B cell (primary cell): ENCODE results near the gene ZBTB16. TPM values are rescaled to one million over a fixed set of nuclear protein-coding genes. Genes with fewer than 3 reads are reported as not detected.

Source experiments
- ATAC-seq: fragments of 200-7000 bp; cut with Tn5 transposase; one replicate; pipeline ENCODE4 v1.10.0; 2021; ENCODE audit warnings: low read depth, mild to moderate bottlenecking, moderate number of reproducible peaks, moderate library complexity
- CTCF ChIA-PET: fragments of 350-600 bp; sonication (Branson Sonifier 250); formaldehyde crosslinking; loops from one replicate; lab custom pipeline; 2021; ENCODE audit warnings: antibody characterized with exemption, inconsistent platforms; lab: Charles Lee
- POLR2A ChIA-PET: fragments of 350-600 bp; sonication (Branson Sonifier 250); formaldehyde crosslinking; loops from one replicate; lab custom pipeline; 2021; ENCODE audit warnings: antibody characterized with exemption; lab: Charles Lee
- DNase-seq: peaks from one replicate; pipeline ENCODE4 v3.0.0; 2013
- H2AFZ ChIP-seq: 2 replicates; pipeline ENCODE4 v1.6.1; 2012; ENCODE audit warnings: mild to moderate bottlenecking, low read depth, low read length; ENCODE audit not compliant: insufficient read depth, poor library complexity, severe bottlenecking
- H3K27ac ChIP-seq, 2 donors: 1 replicate in 1 of 2; 2 replicates in 1 of 2; pipeline ENCODE4 v1.5.1; 2012 to 2013; ENCODE audit warnings: low read length in 2 of 2, mild to moderate bottlenecking in 2 of 2, moderate library complexity in 1 of 2
- H3K27me3 ChIP-seq, 4 experiments: fragments of 200-600 bp in 1 of 4; sonication (generic) in 1 of 4; replicated peaks in 1 of 4; 1 replicate in 2 of 4; 2 replicates in 2 of 4; pipeline versions ENCODE4 v1.6.1 to v1.7.0; 2013 to 2016; ENCODE audit warnings: low read length in 3 of 4, mild to moderate bottlenecking in 2 of 4, mixed read lengths in 1 of 4, moderate library complexity in 1 of 4; ENCODE audit not compliant: insufficient read depth in 4 of 4, control insufficient read depth in 3 of 4; ENCODE audit errors: control extremely low read depth in 1 of 4
- H3K36me3 ChIP-seq, 2 experiments: replicated peaks in 1 of 2; 1 replicate in 1 of 2; 2 replicates in 1 of 2; pipeline versions ENCODE4 v1.6.1 to v1.7.1; 2013; ENCODE audit warnings: low read length in 1 of 2; ENCODE audit not compliant: insufficient read depth in 2 of 2, control insufficient read depth in 1 of 2; ENCODE audit errors: control extremely low read depth in 1 of 2, extremely low read depth in 1 of 2
- H3K4me1 ChIP-seq, 2 donors: fragments of 200-600 bp in 1 of 2; sonication (generic) in 1 of 2; 1 replicate in 1 of 2; 2 replicates in 1 of 2; pipeline versions ENCODE4 v1.5.1 to v1.6.1; 2013 to 2017; ENCODE audit warnings: low read length in 2 of 2; ENCODE audit not compliant: control insufficient read depth in 2 of 2, insufficient read depth in 2 of 2
- H3K4me2 ChIP-seq: replicated peaks from 2 replicates; pipeline ENCODE3; 2012; ENCODE audit warnings: mild to moderate bottlenecking, low read depth, low read length; ENCODE audit not compliant: poor library complexity, severe bottlenecking
- H3K4me3 ChIP-seq, 5 experiments: fragments of 200-600 bp in 1 of 5; sonication (generic) in 1 of 5; 1 replicate in 3 of 5; 2 replicates in 2 of 5; pipeline versions ENCODE4 v1.5.1 to v1.7.0; 2011 to 2016; ENCODE audit warnings: low read length in 4 of 5, mild to moderate bottlenecking in 4 of 5, low read depth in 2 of 5, control low read depth in 1 of 5, moderate library complexity in 1 of 5; ENCODE audit not compliant: insufficient read depth in 1 of 5; ENCODE audit errors: control extremely low read depth in 1 of 5, extremely low read depth in 1 of 5
- H3K79me2 ChIP-seq: fragments of 200-600 bp; sonication (generic); one replicate; pipeline ENCODE4 v1.6.0; 2016; ENCODE audit warnings: low read length; ENCODE audit not compliant: control insufficient read depth, insufficient read depth
- H3K9ac ChIP-seq: fragments of 200-600 bp; sonication (generic); 2 replicates; pipeline ENCODE4 v1.6.1; 2017; ENCODE audit warnings: mild to moderate bottlenecking, low read length, moderate library complexity
- H3K9me3 ChIP-seq, 3 donors: one replicate each; pipeline versions ENCODE4 v1.6.1 to v1.7.1; 2013; ENCODE audit warnings: low read length in 2 of 3; ENCODE audit not compliant: control insufficient read depth in 2 of 3, insufficient read depth in 1 of 3; ENCODE audit errors: control extremely low read depth in 1 of 3
- H4K20me1 ChIP-seq: 2 replicates; pipeline ENCODE4 v1.6.0; 2012; ENCODE audit warnings: mild to moderate bottlenecking, low read length; ENCODE audit not compliant: insufficient read depth, control insufficient read depth, poor library complexity, severe bottlenecking
- H3K27ac Mint-ChIP-seq: one replicate; pipeline ENCODE4 v1.8.0; 2021; ENCODE audit warnings: mixed read lengths
- H3K27me3 Mint-ChIP-seq: one replicate; pipeline ENCODE4 v1.8.0; 2021; ENCODE audit warnings: mixed read lengths
- H3K4me1 Mint-ChIP-seq: one replicate; pipeline ENCODE4 v1.8.0; 2021; ENCODE audit warnings: mixed read lengths
- H3K4me3 Mint-ChIP-seq: one replicate; pipeline ENCODE4 v1.8.0; 2021; ENCODE audit warnings: mixed read lengths
- H3K9me3 Mint-ChIP-seq: one replicate; pipeline ENCODE4 v1.8.0; 2022; ENCODE audit warnings: mixed read lengths; ENCODE audit not compliant: insufficient read depth
- CTCF ChIP-seq: fragments of 200-600 bp; IDR thresholded peaks from one replicate; pipeline ENCODE4 v1.8.0; 2022; ENCODE audit warnings: antibody characterized with exemption, mild to moderate bottlenecking
- EZH2 ChIP-seq: IDR thresholded peaks from 2 replicates; pipeline ENCODE4 v1.6.1; 2012; ENCODE audit warnings: borderline replicate concordance, low read depth, mild to moderate bottlenecking, moderate library complexity, low read length; ENCODE audit not compliant: insufficient read depth, poor library complexity, severe bottlenecking
- whole genome bisulfite sequencing: methylation state at CpG from one replicate; pipeline ENCODE4 v1.1.5; 2013; ENCODE audit warnings: missing lambda C conversion rate; ENCODE audit not compliant: insufficient coverage; 5-methylcytosine and 5-hydroxymethylcytosine counted together
- intact Hi-C: fragments of 100-400 bp; cut with micrococcal nuclease; formaldehyde crosslinking; loops from one replicate; pipeline ENCODE4 v1.10.0; 2022
- polyA plus RNA-seq: library from polyadenylated mRNA; depleted of rRNA; stranded (reverse); fragments of >200 nt; gene quantifications from 2 replicates; pipeline ENCODE4 v1.2.3, GENCODE V29; 2012
- total RNA-seq, 2 donors: library from RNA; stranded (reverse); fragments of 120-200 nt in 1 of 2; gene quantifications; 1 replicate in 1 of 2; 2 replicates in 1 of 2; pipeline versions ENCODE4 v1.2.3 to v1.2.4, GENCODE V29; 2013 to 2022

The ZBTB16 gene
- total and polyA plus RNA-seq, 2 donors (not counting 1 experiment from before 2014, with no cell fraction given): 16.0 to 20.6 TPM

- no peak overlapping the region for H3K27ac ChIP-seq
Observed at GRCh38 chr11:114065094-114065493, 5.6 kb downstream of the ZBTB16 start.

More at GRCh38 chr11:114065094-114065493, 5.6 kb downstream of the ZBTB16 start:
- no peak overlapping the region for H3K9ac ChIP-seq
- peaks cover 10% of the 10 kb centered on the region for H3K4me1 Mint-ChIP-seq
- 80% methylated on average over 3 of the region's 4 CpGs for WGBS
- TF ChIP-seq CTCF (no peak), EZH2 (no peak)
- no peak overlapping the region for H3K27ac Mint-ChIP-seq
- DNase-seq: no peak
- peaks cover 31% of the 10 kb centered on the region for H3K27me3 Mint-ChIP-seq
- H3K27me3 ChIP-seq: peaks cover 0 to 13% (median 4%) of the 10 kb centered on the region in 4 experiments
- no peaks in the 10 kb centered on the region for H4K20me1 ChIP-seq
- intact Hi-C loops: no loop called here
- no peak overlapping the region for H3K4me3 Mint-ChIP-seq
- ChIA-PET POLR2A (no interaction called here), CTCF (interaction anchor here (0.6 to 1.2 kb wide), 3 partner anchors 19 to 196 kb away, joined by 3 read pairs; no protein-coding TSS in a partner anchor)
- H3K4me3 ChIP-seq: no peak overlapping the region
- peaks cover 0 to 7% of the 10 kb centered on the region in 2 donors for H3K4me1 ChIP-seq
- no peak overlapping the region for H2AFZ ChIP-seq
- H3K36me3 ChIP-seq: no peaks in the 10 kb centered on the region
- no peaks in the 10 kb centered on the region for H3K79me2 ChIP-seq
- H3K4me2 ChIP-seq: no peak overlapping the region
- no peaks in the 10 kb centered on the region for H3K9me3 ChIP-seq
- H3K9me3 Mint-ChIP-seq: no peaks in the 10 kb centered on the region
- no peak for ATAC-seq
